ENCODE data around the gene VWA1. TPM values are rescaled to one million over a fixed set of nuclear protein-coding genes. Genes with fewer than 3 reads are reported as not detected.

Gene VWA1, protein sequence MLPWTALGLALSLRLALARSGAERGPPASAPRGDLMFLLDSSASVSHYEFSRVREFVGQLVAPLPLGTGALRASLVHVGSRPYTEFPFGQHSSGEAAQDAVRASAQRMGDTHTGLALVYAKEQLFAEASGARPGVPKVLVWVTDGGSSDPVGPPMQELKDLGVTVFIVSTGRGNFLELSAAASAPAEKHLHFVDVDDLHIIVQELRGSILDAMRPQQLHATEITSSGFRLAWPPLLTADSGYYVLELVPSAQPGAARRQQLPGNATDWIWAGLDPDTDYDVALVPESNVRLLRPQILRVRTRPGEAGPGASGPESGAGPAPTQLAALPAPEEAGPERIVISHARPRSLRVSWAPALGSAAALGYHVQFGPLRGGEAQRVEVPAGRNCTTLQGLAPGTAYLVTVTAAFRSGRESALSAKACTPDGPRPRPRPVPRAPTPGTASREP
- total RNA-seq = 83.3 TPM

DNA sequence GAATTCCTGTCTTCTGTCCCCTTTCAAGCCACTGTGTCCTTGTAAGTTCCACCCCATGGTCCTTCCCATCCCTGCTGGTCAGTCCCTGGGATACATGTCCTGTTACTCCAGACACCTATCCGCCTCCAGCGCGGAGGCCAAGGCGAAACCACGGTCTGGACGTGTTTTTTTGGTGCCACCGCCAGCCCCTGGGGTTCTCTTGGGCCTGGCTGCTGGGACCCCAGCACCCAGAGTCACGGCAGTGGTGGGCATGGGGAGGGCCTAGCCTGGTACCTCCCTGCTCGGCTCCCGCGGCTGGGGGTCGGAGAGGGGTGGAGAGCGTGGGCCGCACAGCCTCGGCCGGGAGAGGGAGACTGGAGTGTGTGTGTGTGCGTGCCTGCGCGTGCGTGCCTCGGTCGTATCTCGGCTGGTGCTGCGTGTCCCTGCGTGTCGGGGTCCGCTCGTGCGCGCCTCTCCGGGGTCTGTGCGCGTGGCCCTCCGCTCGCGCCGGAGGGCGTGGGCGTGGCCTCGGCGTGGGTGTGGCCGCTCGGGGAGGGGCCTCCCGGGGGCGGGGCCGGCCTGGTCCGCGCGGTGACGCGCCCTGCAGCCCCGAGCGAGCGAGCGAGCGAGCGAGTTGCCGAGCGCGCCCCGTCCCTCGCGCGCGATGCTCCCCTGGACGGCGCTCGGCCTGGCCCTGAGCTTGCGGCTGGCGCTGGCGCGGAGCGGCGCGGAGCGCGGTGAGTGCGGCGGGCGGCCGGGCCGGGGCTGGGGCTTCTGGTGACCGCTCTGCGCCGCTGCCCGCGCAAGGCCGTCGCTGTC is at the start of gene VWA1:
VWA1 (plus strand) TSS at position 585 of the 798 bp plus-strand sequence; CDS start at position 644, 59 bp downstream.
- peak; percentile 81 for DNase-seq (ENCODE audit: low spot score)

DNA sequence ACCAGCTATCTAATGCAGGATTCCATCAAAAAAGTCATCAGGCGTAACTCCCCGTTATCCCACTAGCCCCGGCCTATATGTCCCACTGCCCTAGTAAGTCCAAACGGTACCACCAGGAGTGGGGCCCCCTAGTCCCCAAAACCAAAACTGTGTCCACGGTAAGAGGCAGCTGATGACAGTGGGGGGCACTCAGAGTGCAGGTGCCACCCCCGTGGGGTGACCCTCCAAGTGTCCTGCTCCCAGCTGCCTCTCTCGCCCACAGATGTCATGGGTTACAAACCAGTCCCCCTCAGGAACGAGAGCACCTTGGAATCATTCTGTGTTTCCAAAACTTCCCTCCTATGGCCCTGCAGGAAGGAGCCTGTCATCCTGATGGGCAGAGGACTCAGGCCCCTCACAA is 49.6 kb upstream of the VWA1 start:
- no peak for DNase-seq (ENCODE audit: low spot score)

DNA sequence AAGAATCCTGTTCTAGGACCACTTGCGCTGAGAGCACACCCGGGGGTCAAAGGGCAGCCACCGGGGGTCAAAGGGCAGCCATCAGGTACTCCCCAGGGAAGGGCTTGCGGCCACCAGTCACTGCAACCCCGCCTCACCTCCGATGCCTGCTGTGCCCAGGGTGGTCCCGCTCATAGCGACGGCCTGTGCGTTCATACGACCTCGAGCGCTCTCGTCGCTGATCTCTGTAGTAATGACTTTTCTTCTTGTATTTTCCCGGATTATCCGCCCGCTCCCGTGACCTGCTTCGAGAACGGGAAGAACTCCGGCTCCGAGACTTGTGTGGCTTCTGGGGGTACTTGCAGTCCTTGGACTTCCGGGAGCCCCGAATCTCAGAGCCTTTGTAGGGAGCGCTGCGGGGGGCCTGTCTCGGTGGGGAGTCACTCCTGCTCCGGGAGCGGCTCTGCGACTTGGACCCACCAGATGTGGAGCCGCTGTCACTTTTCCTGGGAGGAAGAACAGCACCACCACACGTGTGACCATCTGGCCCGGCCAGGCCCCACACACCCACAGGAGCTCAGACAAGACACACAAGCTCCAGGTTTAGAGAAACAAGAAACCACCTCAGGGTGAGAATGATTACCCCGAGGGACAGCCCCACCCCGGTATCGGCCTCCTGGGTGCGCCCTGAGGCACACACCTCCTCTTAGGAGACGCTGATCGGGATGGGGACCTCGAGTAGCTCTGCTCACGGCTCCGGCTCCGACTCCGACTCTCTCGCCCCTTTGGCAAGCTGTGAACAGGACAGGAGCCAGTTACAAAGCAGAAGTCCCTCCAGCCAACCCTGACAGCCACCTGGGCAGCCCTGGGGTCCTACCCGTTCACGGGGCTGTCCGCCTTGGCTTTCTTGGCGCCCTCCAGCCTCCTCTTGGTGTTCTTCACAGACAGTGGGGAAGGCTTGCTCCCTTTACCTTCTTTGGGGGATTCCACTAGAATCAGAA is 48.1 kb upstream of the VWA1 start:
- DNase-seq (ENCODE audit: low spot score) = no peak

DNA sequence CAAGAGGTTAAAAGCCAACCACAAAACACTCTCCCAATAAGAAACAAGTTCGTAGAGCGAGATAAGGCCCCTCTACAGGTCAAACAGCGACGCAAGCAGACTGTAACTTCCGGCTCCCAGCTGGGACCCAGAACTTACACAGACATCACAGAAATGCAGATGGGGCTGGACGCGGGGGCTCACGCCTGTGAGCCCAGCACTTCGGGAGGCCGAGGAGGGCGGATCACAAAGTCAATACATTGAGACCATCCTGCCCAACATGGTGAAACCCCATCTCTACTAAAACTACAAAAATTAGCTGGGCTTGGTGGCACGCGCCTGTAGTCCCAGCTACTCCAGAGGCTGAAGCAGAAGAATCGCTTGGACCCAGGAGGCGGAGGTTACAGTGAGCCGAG is 47.4 kb upstream of the VWA1 start:
- no peak for DNase-seq (ENCODE audit: low spot score)

DNA sequence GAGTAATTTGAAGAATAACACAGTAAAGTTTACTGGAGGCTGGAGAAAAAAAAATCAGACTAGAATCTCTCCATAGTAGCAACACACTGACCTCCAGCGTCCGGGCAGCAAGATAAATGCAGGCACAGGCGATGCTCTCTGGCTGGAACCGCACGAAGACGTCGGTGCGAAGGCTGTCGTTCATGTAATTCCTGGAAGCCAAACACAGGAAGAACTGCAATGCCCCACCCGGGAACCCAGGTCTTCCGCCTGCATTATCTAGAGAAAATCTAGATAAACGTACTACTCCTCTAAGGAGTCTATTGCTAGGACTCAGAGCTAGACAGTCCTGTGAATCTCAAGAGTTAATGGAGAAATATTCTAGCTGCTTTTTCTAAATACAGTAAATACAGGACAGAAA is 44.8 kb upstream of the VWA1 start:
- DNase-seq (ENCODE audit: low spot score) = no peak

DNA sequence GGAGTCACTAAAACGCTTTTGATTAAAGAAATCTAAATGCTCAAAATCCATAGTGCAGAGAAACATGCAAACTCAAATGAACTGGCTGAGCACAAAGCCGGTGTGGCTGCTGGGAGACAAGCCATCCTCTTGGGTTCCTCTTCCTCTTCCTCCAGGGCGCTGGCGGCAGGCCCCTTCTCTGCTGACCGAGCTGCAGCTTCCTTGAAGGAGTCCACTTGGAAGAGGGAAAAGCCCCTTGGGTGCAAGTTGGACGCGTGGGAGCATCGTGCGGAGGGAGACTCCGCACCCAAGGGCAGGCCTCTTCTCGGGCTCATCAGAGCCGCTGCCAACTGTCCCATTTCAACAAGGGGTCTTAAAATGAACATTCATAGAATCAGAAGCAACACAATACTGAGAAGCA is 44.3 kb upstream of the VWA1 start:
- DNase-seq (ENCODE audit: low spot score) = no peak

DNA sequence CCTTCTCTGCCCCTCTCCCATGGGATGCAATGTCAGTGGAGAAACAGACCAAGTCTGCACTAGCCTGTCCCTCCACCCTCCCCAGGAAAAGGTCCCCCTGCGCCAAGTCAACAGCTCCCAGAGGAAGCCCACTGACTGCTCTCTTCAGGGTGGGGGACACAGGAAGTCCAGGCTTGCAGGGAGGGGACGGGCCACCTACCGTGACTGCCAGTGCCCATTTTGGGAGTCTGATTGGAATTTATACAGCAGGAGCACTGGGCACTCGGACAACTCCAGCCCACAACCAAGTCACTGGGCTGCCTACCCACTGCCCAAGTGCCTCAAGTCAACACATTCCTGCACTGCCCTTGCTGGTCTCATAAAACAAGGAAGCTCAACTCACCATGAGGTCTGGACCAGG is 42.5 kb upstream of the VWA1 start:
- DNase-seq (ENCODE audit: low spot score) = no peak

DNA sequence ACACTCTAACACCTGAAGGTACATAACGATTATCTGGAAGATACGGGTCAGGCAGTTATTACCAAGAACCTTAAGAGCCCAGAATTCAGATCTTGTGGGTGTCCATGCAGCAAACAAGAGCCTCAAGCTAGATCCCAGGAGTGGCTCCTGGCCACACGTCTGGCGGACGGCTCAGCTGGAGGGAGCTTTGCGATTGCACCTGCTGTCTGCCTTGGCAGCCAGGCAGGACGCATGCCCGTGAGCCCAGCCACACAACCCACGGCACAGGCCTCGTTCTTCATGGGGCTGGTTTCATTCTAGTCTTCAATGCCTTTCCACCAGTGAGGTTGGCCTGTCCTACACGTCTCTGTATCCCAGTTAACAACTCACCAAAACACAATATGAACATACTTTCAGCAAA is 42.1 kb upstream of the VWA1 start:
- DNase-seq (ENCODE audit: low spot score) = no peak

DNA sequence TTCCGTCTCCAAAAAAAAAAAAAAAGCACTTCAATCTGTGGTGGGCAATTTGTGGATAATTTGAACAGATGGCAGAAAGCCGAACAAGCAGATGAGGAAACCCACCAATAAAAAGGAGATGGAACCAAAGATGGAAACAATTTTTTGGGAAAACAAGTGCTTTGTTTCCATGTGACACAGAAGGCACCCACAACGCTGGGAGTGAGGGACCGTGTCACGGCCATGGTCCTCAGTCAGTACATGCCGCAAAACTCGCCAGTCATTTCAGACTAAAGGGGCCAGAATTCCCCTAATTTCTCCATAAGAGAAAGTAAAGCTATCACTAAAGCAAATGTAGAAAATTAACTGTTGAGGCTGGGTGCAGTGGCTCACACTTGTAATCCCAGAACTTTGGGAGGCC is 41.4 kb upstream of the VWA1 start:
- no peak for DNase-seq (ENCODE audit: low spot score)

DNA sequence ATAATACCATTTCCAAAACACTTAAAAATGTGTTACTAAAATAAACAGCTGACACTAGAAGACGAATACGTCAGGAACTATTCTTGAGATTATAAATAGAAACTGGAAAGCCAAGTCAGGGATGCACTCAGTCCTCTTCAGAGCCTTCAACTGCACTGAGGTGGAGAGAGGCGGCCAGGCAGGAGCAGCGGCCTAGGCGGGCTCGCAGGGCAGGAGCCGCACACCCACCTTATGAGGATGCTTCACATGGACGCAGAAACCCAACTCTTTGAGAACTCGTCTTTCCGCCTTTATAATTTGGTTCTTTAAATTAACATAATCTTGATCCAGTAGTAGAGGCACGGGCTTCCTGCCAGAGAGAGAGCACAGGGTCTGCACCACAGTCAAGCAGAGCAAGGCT is 40.3 kb upstream of the VWA1 start:
- no peak for DNase-seq (ENCODE audit: low spot score)

DNA sequence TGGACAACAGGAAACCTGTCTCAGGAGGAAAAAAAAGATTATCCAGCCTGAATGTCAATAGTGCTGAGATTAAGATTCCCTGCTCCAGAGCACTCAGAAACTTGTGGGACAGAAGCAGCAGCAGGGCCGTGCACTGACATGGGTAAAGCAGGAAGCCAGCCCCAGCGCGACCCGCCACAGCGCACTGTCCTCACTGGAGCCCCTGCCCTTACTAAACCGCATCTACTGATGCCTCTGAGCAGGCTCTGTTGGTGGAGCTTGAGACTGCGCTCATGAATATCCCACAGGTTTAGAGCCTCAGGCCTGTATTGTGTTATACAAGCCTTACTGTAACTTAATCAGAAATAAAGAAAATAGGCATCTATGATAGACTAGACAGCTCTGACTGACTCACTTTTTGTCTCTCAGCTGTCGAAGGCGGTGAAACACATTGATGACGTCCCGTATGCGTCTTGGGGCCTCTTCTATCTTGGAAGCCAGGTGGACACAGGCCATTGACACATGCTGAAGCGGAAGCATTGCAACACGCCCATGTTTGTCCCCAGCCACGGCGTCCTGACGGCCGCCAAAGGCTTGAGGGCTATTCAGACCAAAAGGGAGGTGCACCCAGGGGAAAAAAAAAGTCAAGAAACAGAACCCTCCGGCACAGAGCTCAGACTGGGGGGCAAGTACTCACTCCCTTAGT is 37.5 kb upstream of the VWA1 start:
- no peak for DNase-seq (ENCODE audit: low spot score)

DNA sequence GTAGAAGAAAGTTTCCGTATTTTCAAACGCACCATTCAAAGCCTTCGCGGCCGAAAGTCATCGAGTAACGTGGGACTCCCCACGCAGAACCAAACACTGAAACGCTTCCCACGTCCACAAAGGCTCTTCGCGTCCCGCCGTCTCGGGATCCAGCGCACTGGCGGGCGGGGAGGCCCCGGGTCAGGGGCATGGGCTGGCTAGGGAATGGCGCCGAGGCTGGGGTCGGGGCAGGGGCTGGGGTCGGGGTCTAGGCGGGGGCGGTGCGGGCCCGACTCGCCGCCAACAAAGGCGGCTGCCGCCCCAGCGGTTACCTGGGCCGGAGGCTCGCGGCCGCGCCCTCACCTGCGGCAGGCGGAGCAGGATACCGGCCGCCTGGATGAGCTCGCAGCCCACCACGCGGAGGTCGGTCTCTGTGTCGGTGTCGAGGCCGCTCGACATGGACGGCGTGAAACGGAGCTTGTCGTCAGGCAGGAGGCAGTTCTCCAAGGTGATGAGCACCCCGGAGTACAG is 36.8 kb upstream of the VWA1 start:
- no peak for DNase-seq (ENCODE audit: low spot score)

DNA sequence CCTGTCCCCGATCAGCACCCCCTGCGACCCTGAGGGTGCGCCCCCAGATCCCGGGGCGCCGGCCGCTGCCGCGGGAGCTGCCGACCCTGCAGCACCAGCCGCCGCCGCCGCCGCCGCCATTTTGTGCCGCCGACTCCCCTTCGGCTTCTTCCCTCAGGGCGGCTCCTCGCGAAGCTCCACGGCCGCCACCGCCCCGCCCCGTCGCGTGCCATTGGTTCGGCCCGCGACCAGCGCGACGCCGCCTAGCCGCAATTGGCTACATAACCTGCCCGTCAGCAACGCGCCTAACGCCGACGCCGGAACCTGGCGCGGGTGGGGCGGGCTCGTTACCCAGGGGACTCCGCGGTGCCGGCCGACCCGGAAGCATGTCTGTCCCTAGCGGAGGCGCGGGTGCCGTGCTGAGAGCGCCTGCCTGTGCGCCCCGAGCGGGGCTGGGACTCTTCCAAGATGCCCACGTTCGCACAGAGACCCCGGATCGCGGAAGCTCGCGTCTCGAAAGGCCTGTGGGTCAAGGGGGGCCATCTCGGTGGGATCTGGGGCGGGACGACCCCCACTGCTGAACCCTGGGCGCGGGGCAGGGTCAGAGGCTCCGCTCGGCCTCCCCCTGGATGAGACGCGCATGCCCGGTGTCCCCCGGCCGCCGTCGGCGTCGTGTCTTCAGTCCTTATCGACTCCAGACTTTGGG is 36.2 kb upstream of the VWA1 start, which contains the start of gene CCNL2:
CCNL2 (minus strand) TSS at position 149 of the 685 bp plus-strand sequence; CDS start at position 120, 29 bp downstream.
- DNase-seq (ENCODE audit: low spot score) = peak; percentile 99

DNA sequence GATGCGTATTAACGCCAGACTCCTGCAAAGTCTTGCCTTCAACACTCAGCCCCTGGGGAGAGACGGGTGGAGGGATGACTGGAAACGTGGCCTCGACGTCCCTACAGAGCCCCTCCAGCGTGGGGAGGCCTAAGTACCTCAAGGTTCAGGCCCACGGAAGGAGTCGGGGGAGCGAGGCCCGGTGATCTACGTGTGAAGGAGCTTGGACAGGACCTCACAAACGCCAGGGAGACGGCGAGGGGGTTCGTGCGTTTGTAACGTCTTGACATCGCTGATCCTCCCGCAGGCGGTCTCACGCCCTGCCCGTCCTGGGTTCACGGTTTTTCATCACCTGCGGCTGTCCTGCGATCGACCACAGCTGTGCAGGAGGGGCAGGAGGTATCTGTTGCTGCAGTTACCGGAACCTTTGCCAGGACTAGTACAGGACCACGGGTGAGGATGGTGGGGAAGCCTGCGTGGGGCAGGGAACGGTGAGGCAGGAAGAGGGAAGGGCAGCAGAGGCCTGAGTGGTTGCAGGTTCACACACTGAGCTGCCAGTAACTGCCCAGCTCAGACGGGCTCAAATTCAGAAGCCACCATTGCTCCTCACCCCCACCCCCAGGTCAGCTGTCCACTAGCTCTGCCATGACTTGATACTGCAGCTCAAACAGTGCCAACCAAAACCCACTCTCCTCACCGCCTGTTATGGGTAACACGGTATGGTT is 35.5 kb upstream of the VWA1 start:
- no peak for DNase-seq (ENCODE audit: low spot score)

DNA sequence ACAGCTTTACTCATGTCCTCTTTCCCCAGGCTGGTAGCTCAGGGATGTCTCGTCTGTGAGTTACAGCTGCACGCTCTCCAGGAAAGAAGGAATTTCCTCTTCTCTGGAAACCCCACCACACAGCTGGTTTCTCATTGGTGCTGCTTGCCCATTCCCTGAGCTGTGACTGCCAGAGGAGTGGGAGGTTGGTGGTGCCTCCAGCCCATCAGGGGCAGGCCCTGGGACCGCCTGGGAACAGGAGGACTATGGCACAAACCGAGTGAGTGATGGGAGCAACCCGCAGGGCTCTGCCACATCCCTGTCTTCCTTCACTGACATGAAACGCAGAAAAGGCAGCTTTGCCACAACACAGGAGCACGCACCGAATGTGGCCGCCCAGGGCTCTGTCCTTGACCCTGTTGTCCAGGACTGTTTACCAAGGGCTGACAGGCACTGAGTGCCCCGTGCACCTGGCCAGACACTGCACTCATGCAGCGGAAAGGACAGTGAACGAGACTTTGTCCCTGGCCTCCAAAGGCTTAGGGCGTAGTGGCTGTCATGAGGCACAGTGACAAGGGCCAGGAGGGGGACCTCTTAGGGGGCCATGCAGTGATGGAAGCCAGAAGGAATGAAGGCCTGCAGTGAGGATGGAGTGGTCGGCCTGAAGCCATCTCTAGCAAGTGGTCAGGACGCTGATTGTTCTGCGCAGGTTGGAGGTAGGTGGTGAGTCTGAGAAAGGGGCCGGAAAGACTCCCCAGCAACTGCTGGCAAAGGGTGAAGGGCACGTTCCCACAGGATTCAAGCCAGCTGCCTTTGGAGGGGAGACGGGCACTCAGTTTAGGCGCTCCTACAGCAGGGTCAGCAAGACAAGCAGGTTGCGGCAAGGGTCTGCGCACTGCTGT is 34.7 kb upstream of the VWA1 start:
- DNase-seq (ENCODE audit: low spot score) = no peak

DNA sequence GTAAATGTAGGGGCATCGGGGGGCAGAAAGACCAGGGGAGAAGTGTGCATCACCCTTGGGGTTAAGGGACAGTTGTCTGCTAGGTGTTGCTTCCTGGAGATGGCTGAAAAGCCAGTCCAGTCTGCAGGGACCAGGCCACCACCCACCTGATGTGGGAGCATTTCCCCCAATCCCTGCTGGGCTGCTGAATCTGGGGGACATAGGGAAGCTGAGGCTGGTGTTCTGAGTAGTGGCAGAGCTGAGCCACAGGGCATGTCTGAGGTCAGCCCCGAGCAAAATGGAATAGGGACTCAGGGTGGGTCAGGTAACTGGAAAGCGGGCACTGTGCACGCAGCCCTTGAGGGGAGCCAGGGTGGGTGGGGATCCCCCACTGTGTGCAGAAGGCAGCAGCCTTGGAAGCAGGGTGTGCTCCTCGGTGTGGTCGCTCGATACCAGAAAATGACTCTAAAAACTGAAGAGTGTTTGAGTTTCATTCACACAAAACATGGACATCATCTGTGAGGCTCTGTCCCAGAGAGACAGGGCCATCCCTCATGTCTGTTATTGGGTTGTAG is 34.0 kb upstream of the VWA1 start:
- no peak for DNase-seq (ENCODE audit: low spot score)

DNA sequence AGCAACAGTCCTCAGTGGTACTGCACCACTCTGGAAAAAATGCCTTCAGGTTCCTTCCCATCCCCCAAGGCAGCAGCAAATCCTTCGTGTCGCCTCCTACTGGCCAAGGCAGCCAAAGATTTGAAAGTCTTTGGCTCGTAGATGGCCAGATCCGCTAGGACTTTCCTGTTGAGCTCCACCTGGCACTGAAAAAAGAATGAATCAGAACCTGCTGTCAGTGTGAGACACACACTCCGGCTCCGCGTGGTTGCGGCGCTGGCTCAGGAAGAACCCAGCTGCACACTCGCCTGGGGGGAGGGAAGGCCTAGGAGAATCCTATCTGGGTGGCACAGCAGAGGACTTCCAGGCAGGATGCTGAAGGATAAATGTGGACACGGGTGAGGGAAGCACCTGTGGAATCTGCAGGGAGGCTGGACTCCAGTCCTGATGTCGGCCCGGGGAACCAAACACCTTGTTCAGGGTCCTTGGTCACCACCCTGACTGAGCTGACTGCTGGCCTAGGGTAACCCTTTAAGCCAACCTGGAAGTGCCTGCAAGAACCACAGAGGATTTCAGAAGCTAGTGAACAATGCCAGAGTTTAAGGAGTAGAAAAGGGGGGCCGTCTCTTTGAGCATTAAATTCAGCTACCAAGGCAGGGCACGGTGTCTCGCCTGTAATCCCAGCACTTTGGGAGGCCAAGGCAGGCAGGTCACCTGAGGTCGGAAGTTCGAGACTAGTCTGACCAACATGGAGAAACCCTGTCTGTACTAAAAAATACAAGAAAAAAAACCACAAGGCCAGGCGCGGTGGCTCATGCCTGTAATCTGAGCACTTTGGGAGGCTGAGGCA is 33.2 kb upstream of the VWA1 start:
- DNase-seq (ENCODE audit: low spot score) = no peak
